Left ventricle myocardium superior (tissue), 1 donor: ENCODE results near the gene EHMT1. TPM values are rescaled to one million over a fixed set of nuclear protein-coding genes. Genes with fewer than 3 reads are reported as not detected.
"Not testable (repeated sequence)": the region's sequence is repeated elsewhere in the genome, so short reads cannot be mapped to it uniquely, and the experiment has no call there.

Experiments
- ATAC-seq: fragments of 200-7000 bp; cut with Tn5 transposase; one replicate; pipeline ENCODE4 v1.9.1; 2020; ENCODE audit warnings: mild to moderate bottlenecking, moderate library complexity
- DNase-seq: peaks from one replicate; pipeline ENCODE4 v3.0.0-alpha.2; 2020
- intact Hi-C: fragments of 100-400 bp; cut with micrococcal nuclease; formaldehyde crosslinking; loops from one replicate; pipeline ENCODE4 v1.11.0; 2022
- total RNA-seq: library from RNA; stranded (reverse); fragmentation: NEBNext Ultra II Directional; extraction: Animal tissue kit (Norgen Biotek cat#: 25700); gene quantifications from one replicate; pipeline ENCODE4 v1.2.1, GENCODE V29; 2021
- donor health status: DM: no; HTN: yes; CAD: no; lungs with severe emphysema.

EHMT1 gene
- total RNA-seq, 1 donor from 2014 or later: 37.0 TPM

GRCh38 chr9:137851516-137852267 lies 232.9 kb downstream of the EHMT1 start:
- intact Hi-C loops: no loop called here
- no peak for ATAC-seq

GRCh38 chr9:137853392-137853995 lies 234.7 kb downstream of the EHMT1 start:
- no peak for ATAC-seq
- intact Hi-C loops: no loop called here
- DNase-seq: no peak

More at GRCh38 chr9:137851516-137852267, 232.9 kb downstream of the EHMT1 start:
- no peak for DNase-seq

GRCh38 chr9:137860361-137860760 lies 241.6 kb downstream of the EHMT1 start:
- DNase-seq (no peak), ATAC-seq (no peak)
- intact Hi-C loops: no loop called here

DNA sequence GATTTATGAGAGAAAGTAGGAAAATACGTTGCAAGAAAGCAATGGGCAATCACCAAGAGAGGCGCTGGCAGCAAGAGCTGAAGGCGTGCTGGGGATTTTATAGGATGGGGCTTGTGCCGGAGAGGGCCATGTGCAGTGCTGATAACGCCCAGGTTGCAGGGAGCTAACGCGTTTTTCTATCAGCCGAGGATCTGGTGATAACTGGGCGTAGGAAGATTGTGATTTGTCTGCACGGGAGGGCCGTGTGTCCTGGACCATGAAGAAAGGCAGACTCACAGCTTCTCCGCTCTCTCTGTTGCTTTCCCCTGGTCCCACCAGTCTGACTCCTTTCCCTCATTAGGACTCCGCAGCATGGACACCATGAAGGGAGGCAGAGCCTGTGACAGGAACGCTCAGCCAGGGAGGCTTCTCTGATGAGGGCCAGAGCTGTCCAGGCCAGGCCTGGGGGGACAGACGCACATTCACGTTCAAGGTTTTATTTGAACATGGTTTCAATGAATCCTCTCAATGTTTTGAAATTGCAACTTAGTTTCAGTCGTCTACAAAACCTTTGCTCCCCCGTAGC lies 246.9 kb downstream of the EHMT1 start:
- intact Hi-C loops: no loop called here
- no peak for DNase-seq

GRCh38 chr9:137866226-137867141 lies 247.7 kb downstream of the EHMT1 start:
- intact Hi-C loops: no loop called here
- DNase-seq (no peak), ATAC-seq (no peak)

More for the DNA sequence above, 246.9 kb downstream of the EHMT1 start:
- no peak for ATAC-seq

DNA sequence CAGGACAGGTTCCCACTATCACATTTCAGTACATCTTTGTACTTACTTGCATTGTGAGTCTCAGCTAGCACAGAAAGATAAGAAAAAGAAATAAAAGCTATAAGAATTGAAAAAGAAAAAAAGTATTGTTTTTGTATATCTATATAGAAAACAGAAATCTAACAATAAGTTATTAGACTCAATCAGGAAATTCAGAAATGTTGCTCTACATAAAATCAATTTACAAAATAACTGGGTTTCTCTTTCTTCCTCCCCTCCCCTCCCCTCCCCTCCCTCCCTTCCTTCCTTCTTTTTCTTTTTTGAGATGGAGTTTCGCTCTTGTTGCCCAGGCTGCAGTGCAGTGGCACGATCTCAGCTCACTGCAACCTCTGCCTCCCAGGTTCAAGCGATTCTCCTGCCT lies 251.6 kb downstream of the EHMT1 start:
- DNase-seq (no peak), ATAC-seq (no peak)
- intact Hi-C loops: no loop called here

GRCh38 chr9:137872296-137872695 lies 253.5 kb downstream of the EHMT1 start:
- intact Hi-C loops: no loop called here

DNA sequence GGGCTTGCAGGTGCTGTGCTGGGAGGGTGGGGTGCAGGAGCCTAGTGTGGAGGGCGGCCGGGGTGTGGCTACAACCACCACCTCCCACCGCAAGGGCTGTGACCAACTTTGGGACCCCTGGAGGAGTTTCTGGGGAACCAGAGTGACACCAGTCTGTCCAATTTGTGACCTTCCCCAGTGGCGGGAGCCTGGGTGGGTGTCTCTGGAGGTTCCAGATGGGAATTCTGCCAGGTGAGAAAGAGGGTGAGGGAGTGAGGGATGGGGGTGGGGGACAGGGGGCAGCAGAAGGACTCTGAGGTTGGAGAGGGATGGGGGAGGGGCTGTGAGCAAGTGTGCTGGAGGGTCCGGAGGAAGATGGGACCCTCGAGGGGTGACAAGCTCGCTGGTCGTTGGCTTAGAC lies 254.6 kb downstream of the EHMT1 start:
- intact Hi-C loops: no loop called here
- DNase-seq: no peak
- ATAC-seq: no peak

More at GRCh38 chr9:137872296-137872695, 253.5 kb downstream of the EHMT1 start:
- ATAC-seq (no peak), DNase-seq (no peak)

DNA sequence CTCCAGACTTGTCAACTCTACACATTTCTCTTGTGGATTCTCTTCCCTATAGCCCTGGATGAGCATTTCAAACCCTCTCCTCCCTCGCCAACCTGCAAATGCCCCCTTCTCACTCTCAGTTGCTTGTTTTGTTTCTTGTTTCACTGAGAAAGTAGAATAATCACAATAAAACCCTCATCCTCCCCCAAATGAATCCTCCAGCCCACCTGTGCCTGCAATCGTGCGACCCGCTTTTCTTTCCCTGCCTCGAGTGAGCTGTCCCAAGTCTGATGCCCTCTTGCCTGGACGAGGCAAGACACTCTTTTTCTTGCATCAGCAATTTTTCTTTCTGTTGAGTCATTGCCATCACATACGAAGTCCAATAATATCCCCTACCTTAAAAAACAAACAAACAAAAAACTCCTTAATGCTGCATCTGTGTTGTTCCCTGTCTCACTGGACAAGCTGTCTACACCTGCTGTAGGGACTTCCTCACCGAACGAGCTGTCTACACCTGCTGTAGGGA lies 255.1 kb downstream of the EHMT1 start:
- ATAC-seq: no peak
- DNase-seq: no peak
- intact Hi-C loops: no loop called here

GRCh38 chr9:137875354-137875753 lies 256.5 kb downstream of the EHMT1 start:
- DNase-seq (no peak), ATAC-seq (no peak)
- intact Hi-C loops: no loop called here

DNA sequence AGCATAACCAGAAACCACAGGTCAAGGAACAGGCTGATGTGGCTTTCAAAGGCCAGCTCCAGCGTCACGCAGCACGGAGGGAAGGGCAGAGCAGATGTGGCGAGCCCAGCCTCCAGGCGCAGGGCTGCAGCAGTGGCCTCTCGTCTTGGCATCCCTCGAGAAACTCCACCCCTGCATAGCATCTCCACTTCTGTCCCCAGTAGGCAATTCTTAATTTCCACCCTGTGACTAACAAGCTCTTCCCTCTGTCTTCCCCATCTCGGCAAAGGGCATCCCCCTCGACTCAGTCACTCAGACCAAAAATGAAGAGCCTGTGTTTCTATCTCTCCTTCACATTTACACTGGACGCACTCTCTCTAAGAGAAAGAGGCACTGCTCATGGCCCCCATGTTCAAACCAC lies 257.0 kb downstream of the EHMT1 start:
- intact Hi-C loops: no loop called here
- ATAC-seq: no peak
- DNase-seq: no peak

GRCh38 chr9:137876269-137876668 lies 257.5 kb downstream of the EHMT1 start:
- DNase-seq: no peak
- no peak for ATAC-seq
- intact Hi-C loops: no loop called here

DNA sequence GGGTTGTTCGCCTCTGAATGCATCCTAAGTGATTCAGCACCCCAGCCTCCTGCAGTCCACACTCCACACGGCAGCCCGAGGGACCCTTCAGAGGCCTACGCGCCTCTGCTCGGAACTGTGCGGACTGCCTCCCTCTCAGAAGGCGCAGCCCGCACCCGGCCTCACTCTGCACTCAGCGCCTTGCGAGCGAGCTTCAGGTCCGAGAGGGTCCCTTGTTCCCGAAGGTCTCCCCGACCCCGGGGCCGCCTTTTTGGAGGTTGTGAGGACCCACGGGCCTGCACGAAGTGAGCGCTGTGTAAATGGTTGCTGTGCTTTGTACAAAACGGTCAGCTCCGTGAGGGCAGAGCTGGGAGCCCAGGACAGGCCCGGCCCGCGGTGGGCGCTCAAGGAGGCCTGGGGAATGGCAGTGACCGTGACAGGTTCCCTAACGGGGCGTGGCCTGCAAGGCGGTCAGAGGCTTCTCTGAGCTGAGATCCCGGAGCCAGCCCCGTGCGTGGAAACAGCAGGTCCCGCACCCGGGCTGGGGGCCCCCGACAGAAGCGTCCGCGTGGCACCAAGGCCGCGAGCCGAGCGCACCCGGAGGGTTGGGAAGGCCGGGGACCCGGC lies 258.1 kb downstream of the EHMT1 start:
- intact Hi-C loops: no loop called here
- ATAC-seq (no peak), DNase-seq (no peak)

DNA sequence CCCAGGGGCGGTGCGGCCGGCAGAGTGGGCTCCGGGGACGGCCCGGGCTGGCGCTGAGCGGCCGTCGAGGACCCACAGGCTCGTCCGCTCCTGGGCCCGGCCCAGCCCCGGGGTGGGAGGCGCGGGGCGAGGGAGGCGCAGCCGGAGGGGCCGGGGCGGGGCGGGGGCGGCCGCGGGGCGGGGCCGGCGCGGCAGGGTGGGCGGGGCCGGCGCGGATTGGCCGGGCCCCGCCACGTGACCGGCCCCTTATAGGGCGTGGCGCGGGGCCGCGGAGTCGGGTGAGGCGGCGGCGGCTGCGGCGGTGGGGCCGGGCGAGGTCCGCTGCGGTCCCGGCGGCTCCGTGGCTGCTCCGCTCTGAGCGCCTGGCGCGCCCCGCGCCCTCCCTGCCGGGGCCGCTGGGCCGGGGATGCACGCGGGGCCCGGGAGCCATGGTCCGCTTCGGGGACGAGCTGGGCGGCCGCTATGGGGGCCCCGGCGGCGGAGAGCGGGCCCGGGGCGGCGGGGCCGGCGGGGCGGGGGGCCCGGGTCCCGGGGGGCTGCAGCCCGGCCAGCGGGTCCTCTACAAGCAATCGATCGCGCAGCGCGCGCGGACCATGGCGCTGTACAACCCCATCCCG lies 258.8 kb downstream of the EHMT1 start, which contains the start of gene CACNA1B:
Gene CACNA1B, plus strand, starts transcription at position 277 of the 617 bp plus-strand sequence. Its CDS starts 152 bp downstream, at position 429.
- intact Hi-C loops, DNase-seq, ATAC-seq: not testable (repeated sequence)

DNA sequence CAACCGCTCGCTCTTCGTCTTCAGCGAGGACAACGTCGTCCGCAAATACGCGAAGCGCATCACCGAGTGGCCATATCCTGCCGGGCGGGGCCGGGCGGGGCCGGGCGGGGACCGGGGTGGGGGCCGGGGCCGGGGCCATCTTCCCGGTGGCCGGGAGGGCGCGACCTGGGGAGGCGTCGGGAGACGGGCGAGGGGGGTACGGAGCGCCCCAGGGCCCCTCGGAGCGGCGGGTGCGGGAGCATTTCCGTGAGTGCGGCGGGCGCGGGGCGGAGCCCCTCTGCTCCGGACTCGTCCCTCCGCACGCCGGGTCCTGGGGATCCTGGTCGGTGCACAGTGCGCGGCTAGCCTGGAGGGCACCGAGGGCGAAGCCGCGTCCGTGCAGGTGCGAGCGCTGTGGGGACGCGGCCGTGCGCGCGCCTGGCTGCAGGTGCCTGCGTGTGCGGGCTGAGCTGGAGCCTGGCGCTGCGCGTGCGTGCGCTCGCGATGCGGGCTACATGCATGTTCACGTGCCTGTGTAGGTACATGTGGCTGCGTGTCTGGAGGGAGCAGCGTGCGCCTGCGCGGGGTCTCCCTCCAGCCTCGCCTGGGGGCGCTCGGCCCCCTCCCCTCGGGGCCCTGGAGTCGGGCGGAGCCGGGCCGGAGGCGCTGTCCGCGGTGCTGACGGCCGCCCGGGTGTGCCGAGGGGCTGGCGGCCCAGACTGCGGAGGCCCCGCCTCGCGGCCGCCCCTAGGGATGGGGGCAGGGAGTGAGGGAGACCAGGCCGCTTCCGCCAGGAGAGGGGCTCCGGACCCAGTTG lies 259.5 kb downstream of the EHMT1 start:
- DNase-seq (peak; percentile 52), ATAC-seq (peak; percentile 83)
- intact Hi-C loops: no loop called here

DNA sequence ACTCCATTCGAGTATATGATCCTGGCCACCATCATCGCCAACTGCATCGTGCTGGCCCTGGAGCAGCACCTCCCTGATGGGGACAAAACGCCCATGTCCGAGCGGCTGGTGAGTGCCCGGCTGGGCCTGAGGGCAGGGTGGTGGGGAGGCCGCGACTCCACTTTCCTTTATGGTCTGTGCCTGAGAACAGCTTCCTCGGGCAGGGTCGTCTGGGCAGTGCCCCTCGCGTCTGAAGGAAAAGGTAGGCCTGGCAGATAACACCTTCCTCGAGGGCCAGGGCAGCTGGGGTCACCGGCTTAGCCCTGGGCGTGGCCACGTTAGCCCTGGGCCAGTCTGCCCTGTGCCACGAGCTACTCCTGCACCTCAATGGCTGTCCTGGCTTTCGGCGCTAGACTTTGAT lies 260.2 kb downstream of the EHMT1 start:
- intact Hi-C loops: no loop called here
- DNase-seq: no peak
- no peak for ATAC-seq

DNA sequence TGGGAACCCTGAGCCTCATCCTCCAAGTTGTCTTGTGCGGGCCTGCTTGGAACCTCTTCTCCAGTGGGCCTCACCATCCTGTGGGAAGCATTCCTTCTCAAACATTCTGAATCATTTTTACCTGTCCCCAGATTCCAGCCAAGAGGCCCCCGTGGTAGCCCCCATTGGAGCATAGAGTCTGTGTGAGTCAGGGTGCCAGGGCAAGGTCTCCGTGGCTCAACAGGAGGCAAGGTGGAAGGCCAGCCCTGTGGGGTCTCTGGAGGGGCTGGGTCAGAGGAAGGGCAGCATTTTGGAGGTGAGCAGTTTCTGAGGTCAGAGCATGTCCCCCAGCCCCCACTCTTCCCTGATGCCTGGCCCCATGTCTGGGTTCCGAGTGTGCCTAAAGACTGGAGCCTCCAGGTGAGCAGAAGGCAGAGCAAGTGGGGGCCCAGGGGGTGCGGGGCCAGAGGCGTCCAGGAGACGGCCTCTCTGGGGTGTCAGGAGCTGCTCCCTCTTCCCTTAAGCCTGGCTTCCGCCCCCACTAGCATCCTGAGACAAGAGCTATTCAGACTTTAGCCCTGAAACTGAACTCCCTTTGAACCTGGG lies 260.9 kb downstream of the EHMT1 start:
- intact Hi-C loops: no loop called here
- ATAC-seq: no peak

More for the DNA sequence above, 260.9 kb downstream of the EHMT1 start:
- no peak for DNase-seq
